ENCODE measurements around the gene RPL39L.
A peak's percentile ranks its signal among the peaks of the same experiment; 100 is the strongest.
"Not testable (repeated sequence)": the region's sequence is repeated elsewhere in the genome, so short reads cannot be mapped to it uniquely, and the experiment has no call there.

RPL39L gene

GRCh38 chr3:187139126-187139894, at the start of gene RPL39L:
Gene RPL39L, minus strand, starts transcription at chr3:187139496. Its CDS starts 18,196 bp downstream, at chr3:187121300.
- DNase-seq: peak; percentile 67

- no peak for DNase-seq
These were observed 49.6 kb upstream of the RPL39L start for GRCh38 chr3:187188931-187189330.

GRCh38 chr3:187186801-187187421, 47.6 kb upstream of the RPL39L start:
- DNase-seq: no peak

- DNase-seq: no peak
These were observed 47.1 kb upstream of the RPL39L start for GRCh38 chr3:187186375-187186774.

GRCh38 chr3:187185759-187186158, 46.5 kb upstream of the RPL39L start:
- DNase-seq: no peak

GRCh38 chr3:187183903-187184302, 44.6 kb upstream of the RPL39L start:
- DNase-seq: no peak

- DNase-seq: no peak
These were observed 44.0 kb upstream of the RPL39L start for GRCh38 chr3:187183210-187183862.

- DNase-seq: no peak
These were observed 42.3 kb upstream of the RPL39L start for GRCh38 chr3:187181454-187182170.

- no peak for DNase-seq
These were observed 33.6 kb upstream of the RPL39L start for GRCh38 chr3:187172929-187173328.

- DNase-seq: not testable (repeated sequence)
These were observed 31.6 kb upstream of the RPL39L start for GRCh38 chr3:187170911-187171310.

- no peak for DNase-seq
These were observed 30.1 kb upstream of the RPL39L start for GRCh38 chr3:187169231-187169960.

- no peak for DNase-seq
These were observed 28.5 kb upstream of the RPL39L start for GRCh38 chr3:187167777-187168176.

GRCh38 chr3:187166750-187167149, 27.5 kb upstream of the RPL39L start:
- no peak for DNase-seq

GRCh38 chr3:187165144-187165543, 25.8 kb upstream of the RPL39L start:
- peak; percentile 87 for DNase-seq

- DNase-seq: no peak
These were observed 23.1 kb upstream of the RPL39L start for GRCh38 chr3:187162265-187162953.

- DNase-seq: no peak
These were observed 22.3 kb upstream of the RPL39L start for GRCh38 chr3:187161556-187161955.

GRCh38 chr3:187150599-187150998, 11.3 kb upstream of the RPL39L start:
- DNase-seq: no peak

- DNase-seq: no peak
These were observed 10.9 kb upstream of the RPL39L start for GRCh38 chr3:187150186-187150585.

GRCh38 chr3:187146389-187146788, 7.1 kb upstream of the RPL39L start:
- no peak for DNase-seq

GRCh38 chr3:187145149-187145895, 6.0 kb upstream of the RPL39L start:
- no peak for DNase-seq

GRCh38 chr3:187139895-187140253, 578 bp upstream of the RPL39L start:
- DNase-seq: no peak
